ENCODE results near the gene ZBTB25.

DNA sequence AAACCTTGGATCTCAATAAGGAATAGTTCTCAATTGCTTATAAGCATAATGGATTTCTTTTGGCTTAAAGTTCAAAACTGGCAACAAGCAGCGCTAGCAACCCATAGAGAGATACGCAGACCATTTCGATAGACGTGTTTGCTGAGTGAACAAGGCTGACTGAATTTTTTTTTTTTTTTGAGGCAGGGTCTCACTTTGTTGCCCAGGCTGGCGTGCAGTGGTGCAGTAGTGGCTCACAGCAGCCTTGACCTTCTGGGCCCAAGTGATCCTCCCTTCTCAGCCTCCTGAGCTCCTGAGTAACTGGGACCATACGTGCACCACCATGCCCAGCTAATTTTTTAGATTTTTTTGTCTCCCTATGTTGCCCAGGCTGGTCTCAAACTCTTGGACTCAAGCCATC is 39.8 kb downstream of the ZBTB25 start:
- TF ChIP-seq, protein P1, sequence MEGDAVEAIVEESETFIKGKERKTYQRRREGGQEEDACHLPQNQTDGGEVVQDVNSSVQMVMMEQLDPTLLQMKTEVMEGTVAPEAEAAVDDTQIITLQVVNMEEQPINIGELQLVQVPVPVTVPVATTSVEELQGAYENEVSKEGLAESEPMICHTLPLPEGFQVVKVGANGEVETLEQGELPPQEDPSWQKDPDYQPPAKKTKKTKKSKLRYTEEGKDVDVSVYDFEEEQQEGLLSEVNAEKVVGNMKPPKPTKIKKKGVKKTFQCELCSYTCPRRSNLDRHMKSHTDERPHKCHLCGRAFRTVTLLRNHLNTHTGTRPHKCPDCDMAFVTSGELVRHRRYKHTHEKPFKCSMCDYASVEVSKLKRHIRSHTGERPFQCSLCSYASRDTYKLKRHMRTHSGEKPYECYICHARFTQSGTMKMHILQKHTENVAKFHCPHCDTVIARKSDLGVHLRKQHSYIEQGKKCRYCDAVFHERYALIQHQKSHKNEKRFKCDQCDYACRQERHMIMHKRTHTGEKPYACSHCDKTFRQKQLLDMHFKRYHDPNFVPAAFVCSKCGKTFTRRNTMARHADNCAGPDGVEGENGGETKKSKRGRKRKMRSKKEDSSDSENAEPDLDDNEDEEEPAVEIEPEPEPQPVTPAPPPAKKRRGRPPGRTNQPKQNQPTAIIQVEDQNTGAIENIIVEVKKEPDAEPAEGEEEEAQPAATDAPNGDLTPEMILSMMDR (IDR thresholded peaks at IDR 0.05 in 2 of 3, conservative IDR thresholded peaks at IDR 0.05 in 1 of 3; ENCODE audit: control insufficient read depth in 2 of 3, extremely low read depth in 1 of 3, insufficient read depth in 1 of 3, low read depth in 3 of 3, low read length in 3 of 3), result no peak
- TF ChIP-seq, protein P2, sequence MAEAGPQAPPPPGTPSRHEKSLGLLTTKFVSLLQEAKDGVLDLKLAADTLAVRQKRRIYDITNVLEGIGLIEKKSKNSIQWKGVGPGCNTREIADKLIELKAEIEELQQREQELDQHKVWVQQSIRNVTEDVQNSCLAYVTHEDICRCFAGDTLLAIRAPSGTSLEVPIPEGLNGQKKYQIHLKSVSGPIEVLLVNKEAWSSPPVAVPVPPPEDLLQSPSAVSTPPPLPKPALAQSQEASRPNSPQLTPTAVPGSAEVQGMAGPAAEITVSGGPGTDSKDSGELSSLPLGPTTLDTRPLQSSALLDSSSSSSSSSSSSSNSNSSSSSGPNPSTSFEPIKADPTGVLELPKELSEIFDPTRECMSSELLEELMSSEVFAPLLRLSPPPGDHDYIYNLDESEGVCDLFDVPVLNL (IDR thresholded peaks at IDR 0.05; ENCODE audit: low read depth, low read length), result no peak
- TF ChIP-seq RCOR1 (conservative IDR thresholded peaks at IDR 0.05; ENCODE audit: low read depth, low read length) (no peak), ZNF24 (IDR thresholded peaks at IDR 0.05) (no peak), TARDBP (IDR thresholded peaks at IDR 0.05; ENCODE audit: borderline replicate concordance) (no peak), JUNB (IDR thresholded peaks at IDR 0.05) (no peak), CBX3 (IDR thresholded peaks at IDR 0.05; ENCODE audit: borderline replicate concordance, low read depth) (no peak)
- TF ChIP-seq, protein P3, sequence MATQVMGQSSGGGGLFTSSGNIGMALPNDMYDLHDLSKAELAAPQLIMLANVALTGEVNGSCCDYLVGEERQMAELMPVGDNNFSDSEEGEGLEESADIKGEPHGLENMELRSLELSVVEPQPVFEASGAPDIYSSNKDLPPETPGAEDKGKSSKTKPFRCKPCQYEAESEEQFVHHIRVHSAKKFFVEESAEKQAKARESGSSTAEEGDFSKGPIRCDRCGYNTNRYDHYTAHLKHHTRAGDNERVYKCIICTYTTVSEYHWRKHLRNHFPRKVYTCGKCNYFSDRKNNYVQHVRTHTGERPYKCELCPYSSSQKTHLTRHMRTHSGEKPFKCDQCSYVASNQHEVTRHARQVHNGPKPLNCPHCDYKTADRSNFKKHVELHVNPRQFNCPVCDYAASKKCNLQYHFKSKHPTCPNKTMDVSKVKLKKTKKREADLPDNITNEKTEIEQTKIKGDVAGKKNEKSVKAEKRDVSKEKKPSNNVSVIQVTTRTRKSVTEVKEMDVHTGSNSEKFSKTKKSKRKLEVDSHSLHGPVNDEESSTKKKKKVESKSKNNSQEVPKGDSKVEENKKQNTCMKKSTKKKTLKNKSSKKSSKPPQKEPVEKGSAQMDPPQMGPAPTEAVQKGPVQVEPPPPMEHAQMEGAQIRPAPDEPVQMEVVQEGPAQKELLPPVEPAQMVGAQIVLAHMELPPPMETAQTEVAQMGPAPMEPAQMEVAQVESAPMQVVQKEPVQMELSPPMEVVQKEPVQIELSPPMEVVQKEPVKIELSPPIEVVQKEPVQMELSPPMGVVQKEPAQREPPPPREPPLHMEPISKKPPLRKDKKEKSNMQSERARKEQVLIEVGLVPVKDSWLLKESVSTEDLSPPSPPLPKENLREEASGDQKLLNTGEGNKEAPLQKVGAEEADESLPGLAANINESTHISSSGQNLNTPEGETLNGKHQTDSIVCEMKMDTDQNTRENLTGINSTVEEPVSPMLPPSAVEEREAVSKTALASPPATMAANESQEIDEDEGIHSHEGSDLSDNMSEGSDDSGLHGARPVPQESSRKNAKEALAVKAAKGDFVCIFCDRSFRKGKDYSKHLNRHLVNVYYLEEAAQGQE (IDR thresholded peaks at IDR 0.05; ENCODE audit: low read depth, low read length), result no peak
- TF ChIP-seq, protein P4, sequence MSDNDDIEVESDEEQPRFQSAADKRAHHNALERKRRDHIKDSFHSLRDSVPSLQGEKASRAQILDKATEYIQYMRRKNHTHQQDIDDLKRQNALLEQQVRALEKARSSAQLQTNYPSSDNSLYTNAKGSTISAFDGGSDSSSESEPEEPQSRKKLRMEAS (IDR thresholded peaks at IDR 0.05; ENCODE audit: low read depth, low read length), result no peak
- TF ChIP-seq, protein P5, sequence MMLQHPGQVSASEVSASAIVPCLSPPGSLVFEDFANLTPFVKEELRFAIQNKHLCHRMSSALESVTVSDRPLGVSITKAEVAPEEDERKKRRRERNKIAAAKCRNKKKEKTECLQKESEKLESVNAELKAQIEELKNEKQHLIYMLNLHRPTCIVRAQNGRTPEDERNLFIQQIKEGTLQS (IDR thresholded peaks at IDR 0.05; ENCODE audit: borderline replicate concordance, extremely low read depth, low read depth, low read length), result no peak
- TF ChIP-seq, protein P6, sequence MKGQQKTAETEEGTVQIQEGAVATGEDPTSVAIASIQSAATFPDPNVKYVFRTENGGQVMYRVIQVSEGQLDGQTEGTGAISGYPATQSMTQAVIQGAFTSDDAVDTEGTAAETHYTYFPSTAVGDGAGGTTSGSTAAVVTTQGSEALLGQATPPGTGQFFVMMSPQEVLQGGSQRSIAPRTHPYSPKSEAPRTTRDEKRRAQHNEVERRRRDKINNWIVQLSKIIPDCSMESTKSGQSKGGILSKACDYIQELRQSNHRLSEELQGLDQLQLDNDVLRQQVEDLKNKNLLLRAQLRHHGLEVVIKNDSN (IDR thresholded peaks at IDR 0.05; ENCODE audit: borderline replicate concordance, extremely low read length, insufficient read depth, low read depth, low read length), result no peak

Data from GM12878 (cell line).